Measurements from ENCODE around the gene PEPD. TPM values are rescaled to one million over a fixed set of nuclear protein-coding genes. Genes with fewer than 3 reads are reported as not detected.

PEPD gene
- total RNA-seq, 1 experiment from 2014 or later, result 40.5 TPM

GRCh38 chr19:33421368-33421767, 100.2 kb downstream of the PEPD start:
- Histone ChIP-seq H3K9ac (ENCODE audit: low read length) (no peak overlapping the region), H3K4me2 (ENCODE audit: low read length) (no peak overlapping the region), H3K9me3 (ENCODE audit: control insufficient read depth in 1 of 2, insufficient read depth in 1 of 2, low read depth in 1 of 2, low read length in 2 of 2) (no peaks in the 10 kb centered on the region), H3K36me3 (ENCODE audit: control insufficient read depth in 1 of 2, insufficient read depth in 2 of 2, low read length in 2 of 2) (no peaks in the 10 kb centered on the region), H3K4me3 (replicated peaks in 1 of 2; ENCODE audit: low read depth in 1 of 2, low read length in 2 of 2) (no peak overlapping the region), H3K4me1 (ENCODE audit: control insufficient read depth in 1 of 2, insufficient read depth in 2 of 2, low read length in 2 of 2) (peaks cover 0 to 2% of the 10 kb centered on the region in 2 experiments; a peak in 1 of 4 replicates), H3K79me2 (ENCODE audit: insufficient read depth, low read length) (no peaks in the 10 kb centered on the region), H3K27me3 (ENCODE audit: insufficient read depth, low read length) (no peaks in the 10 kb centered on the region), H4K20me1 (ENCODE audit: insufficient read depth) (no peaks in the 10 kb centered on the region), H3K9me2 (ENCODE audit: insufficient read depth) (no peaks in the 10 kb centered on the region), H2AFZ (ENCODE audit: low read depth, low read length, poor library complexity, severe bottlenecking) (no peak overlapping the region), H3K27ac (ENCODE audit: low read depth, low read length) (no peak overlapping the region)
- TF ChIP-seq EZH2 (IDR thresholded peaks at IDR 0.05) (no peak), REST (IDR thresholded peaks at IDR 0.05; ENCODE audit: low read depth) (no peak), RAD21 (IDR thresholded peaks at IDR 0.05; ENCODE audit: low read depth) (no peak), ZFX (IDR thresholded peaks at IDR 0.05) (no peak), CEBPB (IDR thresholded peaks at IDR 0.05; ENCODE audit: low read depth) (no peak), SIN3A (IDR thresholded peaks at IDR 0.05; ENCODE audit: low read depth) (no peak), YY1 (IDR thresholded peaks at IDR 0.05; ENCODE audit: extremely low read depth, insufficient replicate concordance, low read depth, low read length) (no peak), EGR1 (IDR thresholded peaks at IDR 0.05; ENCODE audit: low read depth) (no peak), FOSL1 (IDR thresholded peaks at IDR 0.05; ENCODE audit: low read depth) (no peak), ZNF274 (IDR thresholded peaks at IDR 0.05; ENCODE audit: low read depth, low read length) (no peak), JUND (IDR thresholded peaks at IDR 0.05) (no peak), SP1 (IDR thresholded peaks at IDR 0.05; ENCODE audit: low read depth) (no peak), SRF (IDR thresholded peaks at IDR 0.05; ENCODE audit: low read depth) (no peak), CTCF (IDR thresholded peaks at IDR 0.05 in 2 of 3, conservative IDR thresholded peaks at IDR 0.05 in 1 of 3; ENCODE audit: borderline replicate concordance in 1 of 3, insufficient read depth in 1 of 3, low read depth in 2 of 3, low read length in 2 of 3) (no peak), TCF7L2 (IDR thresholded peaks at IDR 0.05; ENCODE audit: borderline replicate concordance, extremely low read depth, insufficient read depth, insufficient read length) (no peak), POLR2A (IDR thresholded peaks at IDR 0.05; ENCODE audit: borderline replicate concordance, extremely low read depth, insufficient read depth, insufficient read length) (no peak), ATF3 (IDR thresholded peaks at IDR 0.05) (no peak), ELF1 (IDR thresholded peaks at IDR 0.05; ENCODE audit: borderline replicate concordance, low read depth) (no peak)
- no peak for DNase-seq (ENCODE audit: low read depth, low spot score)
- intact Hi-C loops (cut with micrococcal nuclease), result no loop called here
- BruUV-seq (replicated peaks), result no TSS peak
- no peak for ATAC-seq
- ChIA-PET POLR2A (no interaction called here), RAD21 (ENCODE audit: low non-redundant PET in 1 of 2, low total read pairs in 2 of 2, uncharacterized antibody in 2 of 2, unreplicated experiment in 2 of 2) (no interaction called here), CTCF (no interaction called here)

Data from HCT116 (cell line).